K562 (cell line): ENCODE results near the gene KRTAP10-9. TPM values are rescaled to one million over a fixed set of nuclear protein-coding genes. Genes with fewer than 3 reads are reported as not detected.

Source experiments
- ATAC-seq: fragments of 200-7000 bp; cut with Tn5 transposase; 3 replicates; pipeline ENCODE4 v1.9.1; 2020; ENCODE audit warnings: moderate library complexity
- BruUV-seq: library from RNA; stranded (reverse); fragments of 400-500 nt; replicated peaks from 2 replicates; lab custom pipeline; 2021; lab: Mats Ljungman, UMichigan
- CTCF ChIA-PET: fragments of 300-600 bp; formaldehyde crosslinking; extraction: SDS; loops from one replicate; lab custom pipeline; 2021; ENCODE audit warnings: low intra/inter-chr PET ratio; lab: Yijun Ruan, JAX
- POLR2A ChIA-PET: fragments of 300-600, 350-650 bp; sonication (Branson Sonifier 250); formaldehyde crosslinking; extraction: SDS; loops from one replicate; lab custom pipeline; 2021; ENCODE audit warnings: antibody characterized with exemption, inconsistent platforms; lab: Yijun Ruan, JAX
- DNase-seq, 4 experiments: peaks; one replicate each; pipeline versions ENCODE4 v3.0.0 to v3.0.0-alpha.2; 2011 to 2018; ENCODE audit warnings: low spot score in 3 of 4, mixed read lengths in 3 of 4; ENCODE audit errors: extremely low read depth in 1 of 4
- FAIRE-seq: peaks from 2 replicates; lab custom pipeline; 2011; peaks lifted over from hg19 to GRCh38; lab: Jason Lieb, UNC
- H2AFZ ChIP-seq: 2 replicates; pipeline ENCODE4 v1.6.0; 2011; ENCODE audit warnings: low read depth, low read length, control low read depth, inconsistent platforms
- H3K27ac ChIP-seq: fragments of 200-600 bp; 3 replicates; pipeline ENCODE4 v1.8.0; 2011; ENCODE audit warnings: low read depth, mild to moderate bottlenecking, control low read depth, inconsistent platforms, low read length, moderate library complexity, mixed read lengths; ENCODE audit errors: extremely low read depth
- H3K27me3 ChIP-seq, 2 experiments: fragments of 300-600 bp in 1 of 2; 2 replicates in 1 of 2; 3 replicates in 1 of 2; pipeline versions ENCODE4 v1.6.0 to v1.8.0; 2011; ENCODE audit warnings: inconsistent platforms in 2 of 2, low read length in 2 of 2, mild to moderate bottlenecking in 1 of 2, mixed read lengths in 1 of 2, moderate library complexity in 1 of 2; ENCODE audit not compliant: control insufficient read depth in 2 of 2, insufficient read depth in 2 of 2
- H3K36me3 ChIP-seq: fragments of 300-600 bp; 3 replicates; pipeline ENCODE4 v1.8.0; 2011; ENCODE audit warnings: mild to moderate bottlenecking, low read length, inconsistent platforms; ENCODE audit not compliant: control insufficient read depth, insufficient read depth
- H3K4me1 ChIP-seq, 2 experiments: fragments of 200-600 bp in 1 of 2; replicated peaks in 1 of 2; 2 replicates in 1 of 2; 3 replicates in 1 of 2; pipeline versions ENCODE4 v1.5.1 to v1.8.0; 2011; ENCODE audit warnings: inconsistent platforms in 2 of 2, low read length in 2 of 2, mild to moderate bottlenecking in 1 of 2, mixed read lengths in 1 of 2, moderate library complexity in 1 of 2; ENCODE audit not compliant: control insufficient read depth in 2 of 2, insufficient read depth in 2 of 2
- H3K4me2 ChIP-seq: 2 replicates; pipeline ENCODE4 v1.6.1; 2011; ENCODE audit warnings: low read length, control low read depth, inconsistent platforms, mixed read lengths; ENCODE audit not compliant: insufficient read depth
- H3K4me3 ChIP-seq: fragments of 200-600 bp; sonication (generic), shearing (Covaris generic); 2 replicates; pipeline ENCODE4 v1.5.1; 2016; ENCODE audit warnings: control low read depth, inconsistent platforms
- H3K79me2 ChIP-seq: fragments of 200-600 bp; 3 replicates; pipeline ENCODE4 v1.8.0; 2011; ENCODE audit warnings: low read length, inconsistent platforms; ENCODE audit not compliant: control insufficient read depth, insufficient read depth
- H3K9ac ChIP-seq, 2 experiments: 2 replicates each; pipeline versions ENCODE4 v1.6.0 to v1.6.1; 2011; ENCODE audit warnings: low read depth in 2 of 2, low read length in 2 of 2, control low read depth in 1 of 2, inconsistent platforms in 1 of 2, mild to moderate bottlenecking in 1 of 2, mixed read lengths in 1 of 2; ENCODE audit not compliant: insufficient read depth in 1 of 2
- H3K9me1 ChIP-seq: one replicate; pipeline ENCODE4 v1.6.0; 2011; ENCODE audit warnings: inconsistent platforms, mild to moderate bottlenecking, low read length, moderate library complexity; ENCODE audit not compliant: control insufficient read depth, insufficient read depth
- H3K9me3 ChIP-seq: replicated peaks from 2 replicates; pipeline ENCODE4 v1.5.1; 2011; ENCODE audit warnings: low read depth, low read length, inconsistent platforms; ENCODE audit not compliant: control insufficient read depth, insufficient read depth
- H4K20me1 ChIP-seq: replicated peaks from 2 replicates; pipeline ENCODE4 v1.6.1; 2011; ENCODE audit warnings: low read length, inconsistent platforms, mixed read lengths; ENCODE audit not compliant: control insufficient read depth, insufficient read depth
- BRD4 ChIP-seq: fragments of 200-600 bp; sonication (generic); IDR thresholded peaks from 2 replicates; pipeline ENCODE4 v1.6.1; 2017; ENCODE audit warnings: inconsistent platforms
- CBX2 ChIP-seq: fragments of 200-600 bp; sonication (generic); IDR thresholded peaks from one replicate; pipeline ENCODE4 v1.6.1; 2012; ENCODE audit warnings: mild to moderate bottlenecking, low read length, inconsistent platforms; ENCODE audit not compliant: insufficient read depth, poor library complexity, severe bottlenecking
- ESRRB ChIP-seq: fragments of 250-450 bp; sonication (Bioruptor Pico); IDR thresholded peaks from 2 replicates; pipeline ENCODE4 v1.5.0; 2020; ENCODE audit warnings: mild to moderate bottlenecking, moderate library complexity, borderline replicate concordance
- FOSL1 ChIP-seq: fragments of 200-800 bp; sonication (Bioruptor generic); conservative IDR thresholded peaks from 2 replicates; pipeline ENCODE4 v1.6.1; 2016; ENCODE audit warnings: missing genetic modification characterization, missing compliant biosample characterization
- HNRNPH1 ChIP-seq: fragments of 200-400 bp; formaldehyde crosslinking; optimal IDR thresholded peaks from 2 replicates; pipeline ENCODE3; 2017; ENCODE audit warnings: low read depth, mild to moderate bottlenecking, low read length, moderate library complexity
- ILF3 ChIP-seq: fragments of 450-650 bp; IDR thresholded peaks from 2 replicates; pipeline ENCODE4 v1.6.1; 2018; ENCODE audit warnings: antibody characterized with exemption, mild to moderate bottlenecking, moderate library complexity, borderline replicate concordance
- POLR2H ChIP-seq: IDR thresholded peaks from 2 replicates; pipeline ENCODE4 v1.6.1; 2016; ENCODE audit warnings: missing genetic modification characterization, low read depth, mild to moderate bottlenecking, control low read depth, missing compliant biosample characterization, moderate library complexity
- PTRF ChIP-seq: fragments of 450-650 bp; IDR thresholded peaks from 2 replicates; pipeline ENCODE4 v1.6.1; 2016; ENCODE audit warnings: mild to moderate bottlenecking, missing genetic modification characterization, missing compliant biosample characterization
- SUPT5H ChIP-seq: fragments of 450-650 bp; IDR thresholded peaks from 2 replicates; pipeline ENCODE4 v1.6.1; 2016
- WGBS: fragments of 100-300 bp; shearing (Covaris generic); methylation state at CpG from one replicate; pipeline ENCODE4 v1.1.6; 2016; ENCODE audit warnings: low coverage, mixed read lengths; ENCODE audit not compliant: insufficient coverage; ENCODE audit errors: missing lambda C conversion rate; 5-methylcytosine and 5-hydroxymethylcytosine counted together
- in situ Hi-C: fragments of 300-500 bp; cut with MboI; formaldehyde crosslinking; loops from 4 replicates; pipeline ENCODE4 v1.15.0; 2018; ENCODE audit warnings: inconsistent platforms, mixed read lengths
- intact Hi-C: fragments of 100-400 bp; cut with micrococcal nuclease; formaldehyde crosslinking; loops from 2 replicates; pipeline ENCODE4 v1.14.2; 2022
- polyA plus RNA-seq, 8 experiments: library from polyadenylated mRNA; depleted of rRNA in 4 of 8; stranded (reverse) in 5 of 8; unstranded in 3 of 8; fragments of >200 nt; fragmentation: Nextera tagmentation in 2 of 8; fragmentation: Illumina TruSeq in 1 of 8; extraction: Ambion mirVana in 2 of 8; extraction: Trizol in 1 of 8; gene quantifications; 2 replicates each; pipeline versions ENCODE4 v1.2.1 to v1.2.3, GENCODE V29; 2011 to 2014; ENCODE audit warnings: inconsistent platforms in 1 of 8, missing spikeins in 1 of 8
- total RNA-seq, 7 experiments: library from RNA; depleted of rRNA in 6 of 7; stranded (reverse); fragments of >200 nt in 6 of 7; fragmentation: Illumina TruSeq in 2 of 7; extraction: Trizol in 2 of 7; gene quantifications; 2 replicates each; pipeline versions ENCODE4 v1.2.1 to v1.2.3, GENCODE V29; 2011 to 2021; ENCODE audit warnings: low replicate concordance in 1 of 7
- TF ChIP-seq, protein P1 (sequence below), 2 experiments: fragments of 450-650 bp; IDR thresholded peaks; 2 replicates each; pipeline ENCODE4 v1.6.1; 2016; ENCODE audit warnings: mild to moderate bottlenecking in 2 of 2, borderline replicate concordance in 1 of 2, low read depth in 1 of 2, moderate library complexity in 1 of 2

KRTAP10-9 gene
- total and polyA plus RNA-seq, 9 of the 15 experiments (the other 6 are each of a cell fraction or from before 2014, with no cell fraction given), result not detected

DNA sequence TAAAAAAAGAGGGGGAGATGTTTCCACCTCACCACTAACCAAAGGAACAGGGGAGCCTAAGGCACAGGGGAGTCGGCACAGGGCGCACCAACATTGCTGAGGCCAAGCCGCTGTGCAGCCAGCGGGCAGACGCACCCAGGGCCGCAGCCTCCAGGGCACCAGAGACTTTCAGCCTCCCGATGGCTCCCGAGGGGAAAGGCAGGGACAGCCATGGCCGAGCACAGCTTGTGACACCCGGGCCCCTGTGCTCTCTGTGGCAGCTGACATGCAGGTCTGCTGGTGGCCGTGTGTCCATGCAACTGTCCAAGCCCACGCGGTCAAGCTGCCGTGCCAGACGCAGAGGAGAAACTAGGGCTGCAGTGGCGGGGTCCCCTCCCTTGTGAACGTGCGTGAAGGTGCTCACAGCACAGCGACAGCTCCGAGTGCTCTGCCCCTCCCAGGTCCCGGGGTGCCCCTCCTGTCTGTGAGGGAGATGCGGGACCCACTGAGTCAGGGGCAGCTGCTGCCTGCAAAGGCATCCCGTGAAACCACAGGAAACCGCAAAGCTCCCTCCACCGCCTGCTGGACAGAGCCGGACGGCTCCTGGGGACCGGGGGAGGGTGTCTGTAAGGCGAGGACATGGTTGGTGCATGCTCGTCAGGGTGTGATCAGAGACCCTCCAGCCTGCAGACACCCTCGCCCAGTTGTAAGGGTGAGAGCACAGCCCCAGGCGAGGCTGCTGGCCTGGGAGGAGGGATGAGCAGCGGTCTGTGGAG is 21.8 kb downstream of the KRTAP10-9 start:
- H3K4me1 ChIP-seq, result no peaks in the 10 kb centered on the region; a peak in 1 of 5 replicates
- ChIA-PET POLR2A (no interaction called here), CTCF (no interaction called here)
- no peak overlapping the region for H3K4me2 ChIP-seq
- H3K79me2 ChIP-seq, result no peaks in the 10 kb centered on the region
- intact Hi-C loops (no loop called here), in situ Hi-C loops (no loop called here)
- H3K9ac ChIP-seq, result no peak overlapping the region; a peak in 1 of 4 replicates
- no peak overlapping the region for H2AFZ ChIP-seq
- BruUV-seq, result no TSS peak
- FAIRE-seq, result no peak
- no peak for ATAC-seq
- H3K36me3 ChIP-seq, result no peaks in the 10 kb centered on the region
- no peak for DNase-seq
- 1% methylated on average over 33 of the region's 33 CpGs for WGBS
- no peaks in the 10 kb centered on the region for H4K20me1 ChIP-seq
- TF ChIP-seq ESRRB (CRISPR knock-in tag), result no peak
- TF ChIP-seq HNRNPH1, result no peak
- TF ChIP-seq POLR2H (tag), result no peak
- no peak for TF ChIP-seq FOSL1 (tag)
- TF ChIP-seq BRD4, result no peak
- TF ChIP-seq ILF3, result no peak
- TF ChIP-seq PTRF (tag), result no peak
- TF ChIP-seq CBX2, result no peak
- no peak for TF ChIP-seq SUPT5H
- TF ChIP-seq, protein P1, sequence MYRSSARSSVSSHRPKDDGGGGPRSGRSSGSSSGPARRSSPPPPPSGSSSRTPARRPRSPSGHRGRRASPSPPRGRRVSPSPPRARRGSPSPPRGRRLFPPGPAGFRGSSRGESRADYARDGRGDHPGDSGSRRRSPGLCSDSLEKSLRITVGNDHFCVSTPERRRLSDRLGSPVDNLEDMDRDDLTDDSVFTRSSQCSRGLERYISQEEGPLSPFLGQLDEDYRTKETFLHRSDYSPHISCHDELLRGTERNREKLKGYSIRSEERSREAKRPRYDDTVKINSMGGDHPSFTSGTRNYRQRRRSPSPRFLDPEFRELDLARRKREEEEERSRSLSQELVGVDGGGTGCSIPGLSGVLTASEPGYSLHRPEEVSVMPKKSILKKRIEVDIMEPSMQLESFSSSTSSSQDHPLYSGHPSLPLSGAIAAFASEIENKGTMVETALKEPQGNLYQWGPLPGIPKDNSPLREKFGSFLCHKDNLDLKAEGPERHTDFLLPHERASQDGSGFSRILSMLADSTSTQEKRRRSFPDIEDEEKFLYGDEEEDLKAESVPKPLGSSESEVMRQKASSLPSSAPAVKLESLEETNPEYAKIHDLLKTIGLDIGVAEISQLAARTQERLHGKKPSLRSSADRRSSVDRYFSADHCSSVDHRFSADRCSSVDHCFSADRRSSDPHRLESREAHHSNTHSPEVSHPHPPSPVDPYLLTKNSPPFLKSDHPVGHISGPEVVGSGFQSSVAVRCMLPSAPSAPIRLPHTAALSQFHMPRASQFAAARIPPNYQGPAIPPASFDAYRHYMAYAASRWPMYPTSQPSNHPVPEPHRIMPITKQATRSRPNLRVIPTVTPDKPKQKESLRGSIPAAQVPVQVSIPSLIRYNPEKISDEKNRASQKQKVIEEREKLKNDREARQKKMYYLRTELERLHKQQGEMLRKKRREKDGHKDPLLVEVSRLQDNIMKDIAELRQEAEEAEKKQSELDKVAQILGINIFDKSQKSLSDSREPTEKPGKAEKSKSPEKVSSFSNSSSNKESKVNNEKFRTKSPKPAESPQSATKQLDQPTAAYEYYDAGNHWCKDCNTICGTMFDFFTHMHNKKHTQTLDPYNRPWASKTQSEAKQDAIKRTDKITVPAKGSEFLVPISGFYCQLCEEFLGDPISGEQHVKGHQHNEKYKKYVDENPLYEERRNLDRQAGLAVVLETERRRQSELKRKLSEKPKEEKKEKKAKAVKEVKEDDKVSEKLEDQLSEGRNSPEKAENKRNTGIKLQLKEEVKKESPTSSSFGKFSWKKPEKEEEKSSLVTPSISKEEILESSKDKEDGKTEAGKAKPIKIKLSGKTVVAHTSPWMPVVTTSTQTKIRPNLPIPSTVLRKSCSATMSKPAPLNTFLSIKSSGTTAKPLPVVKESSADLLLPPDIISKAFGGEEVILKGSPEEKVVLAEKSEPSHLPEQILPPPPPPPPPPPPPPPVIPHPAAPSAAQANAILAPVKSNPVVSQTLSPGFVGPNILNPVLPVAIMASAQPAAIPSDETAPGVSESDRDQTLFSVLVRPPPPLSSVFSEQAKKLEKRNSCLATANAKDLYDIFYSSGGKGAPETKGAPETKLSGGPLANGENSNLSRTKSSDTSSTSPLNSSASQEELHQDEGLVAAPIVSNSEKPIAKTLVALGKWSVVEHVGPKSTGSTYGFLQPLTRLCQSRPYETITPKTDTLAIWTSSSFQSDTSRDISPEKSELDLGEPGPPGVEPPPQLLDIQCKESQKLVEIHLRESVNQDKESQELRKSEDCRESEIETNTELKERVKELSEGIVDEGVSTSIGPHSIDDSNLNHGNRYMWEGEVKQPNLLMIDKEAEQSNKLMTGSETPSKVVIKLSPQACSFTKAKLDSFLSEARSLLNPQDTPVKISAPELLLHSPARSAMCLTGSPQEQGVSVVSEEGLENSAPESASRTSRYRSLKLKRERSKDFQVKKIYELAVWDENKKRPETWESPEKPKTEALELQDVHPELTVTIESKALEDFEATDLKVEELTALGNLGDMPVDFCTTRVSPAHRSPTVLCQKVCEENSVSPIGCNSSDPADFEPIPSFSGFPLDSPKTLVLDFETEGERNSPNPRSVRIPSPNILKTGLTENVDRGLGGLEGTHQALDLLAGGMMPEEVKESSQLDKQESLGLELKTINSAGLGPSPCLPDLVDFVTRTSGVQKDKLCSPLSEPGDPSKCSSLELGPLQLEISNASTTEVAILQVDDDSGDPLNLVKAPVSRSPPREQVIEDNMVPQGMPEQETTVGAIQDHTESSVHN (IDR thresholded peaks at IDR 0.05; ENCODE audit: borderline replicate concordance in 1 of 2, low read depth in 1 of 2), result no peak
- peaks cover 13 to 66% of the 10 kb centered on the region in 2 experiments; a peak in 4 of 5 replicates for H3K27me3 ChIP-seq
- H3K9me1 ChIP-seq, result no peaks in the 10 kb centered on the region
- H3K27ac ChIP-seq, result no peak overlapping the region
- no peak overlapping the region for H3K4me3 ChIP-seq
- H3K9me3 ChIP-seq, result peaks cover 3% of the 10 kb centered on the region; the same call in 1 of the 2 replicates
